GM12874 (cell line): ENCODE results near the gene NCS1.

Experiments used
- CTCF ChIP-seq: IDR thresholded peaks from 2 replicates; pipeline ENCODE4 v1.5.1; 2011; ENCODE audit warnings: low read depth, mild to moderate bottlenecking, control low read depth, low read length, moderate library complexity; ENCODE audit not compliant: insufficient read depth

The NCS1 gene

DNA sequence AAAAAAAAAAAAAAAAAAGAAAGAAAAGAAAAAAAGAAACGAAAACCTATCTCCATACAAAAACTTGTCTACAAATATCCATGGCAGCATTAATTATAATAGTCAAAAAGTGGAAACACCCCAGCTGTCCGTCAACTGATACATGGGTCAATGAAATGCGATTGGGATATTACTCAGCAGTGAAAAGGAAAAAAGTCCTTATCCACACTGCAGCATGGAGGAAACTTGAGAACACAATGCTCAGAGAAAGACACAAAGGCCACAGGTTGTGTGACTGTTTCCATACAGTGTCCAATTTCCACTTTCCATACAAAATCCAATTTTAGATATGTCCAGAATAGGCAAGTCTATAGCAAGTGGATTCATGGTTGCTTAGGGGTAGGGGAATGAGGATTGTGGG, 24.3 kb upstream of the NCS1 start:
- TF ChIP-seq CTCF: no peak

GRCh38 chr9:130149031-130149430, 23.2 kb upstream of the NCS1 start:
- TF ChIP-seq CTCF: no peak

GRCh38 chr9:130149654-130150286, 22.4 kb upstream of the NCS1 start:
- TF ChIP-seq CTCF: no peak

GRCh38 chr9:130150779-130151382, 21.3 kb upstream of the NCS1 start:
- TF ChIP-seq CTCF: no peak

- no peak for TF ChIP-seq CTCF
Measured at GRCh38 chr9:130154816-130155215, 17.4 kb upstream of the NCS1 start.

- no peak for TF ChIP-seq CTCF
Measured at GRCh38 chr9:130155647-130156046, 16.6 kb upstream of the NCS1 start.

DNA sequence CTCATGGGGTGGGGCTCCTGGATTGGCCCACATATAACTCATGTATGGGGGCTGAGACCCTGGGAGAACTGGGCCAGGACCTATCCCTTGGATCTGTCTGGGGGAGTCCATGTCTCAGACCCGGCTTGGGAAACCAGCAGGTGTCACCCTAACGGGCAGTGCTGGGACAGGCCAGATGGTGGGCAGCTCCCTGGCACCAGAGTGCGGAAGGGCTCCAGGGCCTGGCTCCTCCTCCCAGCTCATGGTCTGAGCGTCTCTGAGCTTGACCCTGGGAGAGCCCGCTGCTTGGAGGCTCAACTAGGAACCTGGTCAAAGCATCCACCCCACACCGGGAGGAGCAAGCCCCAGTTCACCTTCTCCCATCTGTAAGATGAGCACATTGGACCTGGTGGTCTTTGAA, 15.5 kb upstream of the NCS1 start:
- TF ChIP-seq CTCF: no peak
